OCI-LY3 (cell line): ENCODE data around the gene HMGB3.

Experiments
- CTCF ChIP-seq: fragments of 200-600, 300-600 bp; sonication (generic); IDR thresholded peaks from 2 replicates; pipeline ENCODE4 v1.5.1; 2014; ENCODE audit warnings: antibody characterized with exemption, low read length, low read depth
- EZH2phosphoT487 ChIP-seq: fragments of 200-600 bp; shearing (Covaris generic); IDR thresholded peaks from 2 replicates; pipeline ENCODE4 v1.6.1; 2018; ENCODE audit warnings: antibody characterized with exemption, mixed run types, low read depth

GRCh38 chrX:150954951-150955350, 28.2 kb upstream of the HMGB3 start:
- TF ChIP-seq CTCF (no peak), EZH2phosphoT487 (no peak)
